HG02588 (cell line): ENCODE results near the gene STAT5A.

Experiments used
- ATAC-seq: cut with Tn5 transposase; IDR thresholded peaks from one replicate; pipeline ENCODE4 v1.9.1; 2021; ENCODE audit warnings: mild to moderate bottlenecking, moderate library complexity; ENCODE audit not compliant: unreplicated experiment

STAT5A gene

GRCh38 chr17:42322382-42323267, 34.3 kb downstream of the STAT5A start:
- ATAC-seq = no peak

GRCh38 chr17:42323268-42323773, 35.0 kb downstream of the STAT5A start:
- ATAC-seq = no peak

- no peak for ATAC-seq
Observed at GRCh38 chr17:42325026-42325425, 36.7 kb downstream of the STAT5A start.

GRCh38 chr17:42329025-42329976, 41.0 kb downstream of the STAT5A start:
- ATAC-seq = no peak

GRCh38 chr17:42333053-42333452, 44.8 kb downstream of the STAT5A start:
- peak; percentile 50 for ATAC-seq

- ATAC-seq = no peak
Observed at GRCh38 chr17:42334677-42335076, 46.4 kb downstream of the STAT5A start.

- no peak for ATAC-seq
Observed at GRCh38 chr17:42337442-42337841, 49.1 kb downstream of the STAT5A start.

- ATAC-seq = no peak
Observed at GRCh38 chr17:42338427-42338985, 50.2 kb downstream of the STAT5A start.

GRCh38 chr17:42339221-42339620, 50.9 kb downstream of the STAT5A start:
- ATAC-seq = no peak

GRCh38 chr17:42340691-42341127, 52.4 kb downstream of the STAT5A start:
- no peak for ATAC-seq

GRCh38 chr17:42341568-42341967, 53.3 kb downstream of the STAT5A start:
- ATAC-seq = no peak

GRCh38 chr17:42342242-42343008, 54.1 kb downstream of the STAT5A start:
- ATAC-seq = no peak

- no peak for ATAC-seq
Observed at GRCh38 chr17:42345396-42346073, 57.2 kb downstream of the STAT5A start.

GRCh38 chr17:42346481-42346880, 58.2 kb downstream of the STAT5A start:
- ATAC-seq = no peak

- no peak for ATAC-seq
Observed at GRCh38 chr17:42347198-42347597, 58.9 kb downstream of the STAT5A start.

- ATAC-seq = no peak
Observed at GRCh38 chr17:42347606-42348005, 59.3 kb downstream of the STAT5A start.

GRCh38 chr17:42348104-42348503, 59.8 kb downstream of the STAT5A start:
- no peak for ATAC-seq

GRCh38 chr17:42354956-42355843, 66.9 kb downstream of the STAT5A start:
- no peak for ATAC-seq

- ATAC-seq = no peak
Observed at GRCh38 chr17:42358434-42358833, 70.1 kb downstream of the STAT5A start.
